ENCODE measurements around the gene FOXB2.

- no peak for TF ChIP-seq POLR2A (IDR thresholded peaks at IDR 0.05)
- TF ChIP-seq CTCF (IDR thresholded peaks at IDR 0.05 in 4 of 5, conservative IDR thresholded peaks at IDR 0.05 in 1 of 5), result no peak
Measured at GRCh38 chr9:77013206-77013931, 6.1 kb upstream of the FOXB2 start.

Measured in gastrocnemius medialis (tissue), 4 donors.